ENCODE data around the gene FMNL2. TPM values are rescaled to one million over a fixed set of nuclear protein-coding genes. Genes with fewer than 3 reads are reported as not detected.

Gene FMNL2
- total RNA-seq, 1 experiment from 2014 or later = 50.8 TPM

- in situ Hi-C loops (cut with HindIII; ENCODE audit: low pct_unique_long_range_greater_than_20kb, low sequenced_read_pairs) = no loop called here
- DNase-seq (ENCODE audit: low read depth, low spot score) = no peak
These were observed 274.7 kb downstream of the FMNL2 start for GRCh38 chr2:152609699-152610098.

- in situ Hi-C loops (cut with HindIII; ENCODE audit: low pct_unique_long_range_greater_than_20kb, low sequenced_read_pairs) = no loop called here
- no peak for DNase-seq (ENCODE audit: low read depth, low spot score)
These were observed 276.7 kb downstream of the FMNL2 start for GRCh38 chr2:152611458-152612231.

GRCh38 chr2:152613235-152613634, 278.3 kb downstream of the FMNL2 start:
- no peak for DNase-seq (ENCODE audit: low read depth, low spot score)
- in situ Hi-C loops (cut with HindIII; ENCODE audit: low pct_unique_long_range_greater_than_20kb, low sequenced_read_pairs) = no loop called here

GRCh38 chr2:152615177-152615576, 280.2 kb downstream of the FMNL2 start:
- DNase-seq (ENCODE audit: low read depth, low spot score) = no peak
- in situ Hi-C loops (cut with HindIII; ENCODE audit: low pct_unique_long_range_greater_than_20kb, low sequenced_read_pairs) = no loop called here

- in situ Hi-C loops (cut with HindIII; ENCODE audit: low pct_unique_long_range_greater_than_20kb, low sequenced_read_pairs) = no loop called here
- DNase-seq (ENCODE audit: low read depth, low spot score) = no peak
These were observed 282.6 kb downstream of the FMNL2 start for GRCh38 chr2:152617456-152618192.

- DNase-seq (ENCODE audit: low read depth, low spot score) = no peak
- in situ Hi-C loops (cut with HindIII; ENCODE audit: low pct_unique_long_range_greater_than_20kb, low sequenced_read_pairs) = no loop called here
These were observed 283.2 kb downstream of the FMNL2 start for GRCh38 chr2:152618193-152618564.

GRCh38 chr2:152620208-152620607, 285.2 kb downstream of the FMNL2 start:
- in situ Hi-C loops (cut with HindIII; ENCODE audit: low pct_unique_long_range_greater_than_20kb, low sequenced_read_pairs) = no loop called here
- DNase-seq (ENCODE audit: low read depth, low spot score) = no peak

- in situ Hi-C loops (cut with HindIII; ENCODE audit: low pct_unique_long_range_greater_than_20kb, low sequenced_read_pairs) = no loop called here
- DNase-seq (ENCODE audit: low read depth, low spot score) = no peak
These were observed 286.0 kb downstream of the FMNL2 start for GRCh38 chr2:152620985-152621384.

- no peak for DNase-seq (ENCODE audit: low read depth, low spot score)
- in situ Hi-C loops (cut with HindIII; ENCODE audit: low pct_unique_long_range_greater_than_20kb, low sequenced_read_pairs) = no loop called here
These were observed 287.2 kb downstream of the FMNL2 start for GRCh38 chr2:152622219-152622618.

- no peak for DNase-seq (ENCODE audit: low read depth, low spot score)
- in situ Hi-C loops (cut with HindIII; ENCODE audit: low pct_unique_long_range_greater_than_20kb, low sequenced_read_pairs) = no loop called here
These were observed 288.2 kb downstream of the FMNL2 start for GRCh38 chr2:152623076-152623740.

- in situ Hi-C loops (cut with HindIII; ENCODE audit: low pct_unique_long_range_greater_than_20kb, low sequenced_read_pairs) = no loop called here
- no peak for DNase-seq (ENCODE audit: low read depth, low spot score)
These were observed 288.8 kb downstream of the FMNL2 start for GRCh38 chr2:152623775-152624174.

GRCh38 chr2:152624805-152625204, 289.8 kb downstream of the FMNL2 start:
- DNase-seq (ENCODE audit: low read depth, low spot score) = no peak
- in situ Hi-C loops (cut with HindIII; ENCODE audit: low pct_unique_long_range_greater_than_20kb, low sequenced_read_pairs) = no loop called here

GRCh38 chr2:152626911-152627339, 292.0 kb downstream of the FMNL2 start:
- DNase-seq (ENCODE audit: low read depth, low spot score) = no peak
- in situ Hi-C loops (cut with HindIII; ENCODE audit: low pct_unique_long_range_greater_than_20kb, low sequenced_read_pairs) = no loop called here

GRCh38 chr2:152627351-152627957, 292.5 kb downstream of the FMNL2 start:
- DNase-seq (ENCODE audit: low read depth, low spot score) = peak; percentile 55
- in situ Hi-C loops (cut with HindIII; ENCODE audit: low pct_unique_long_range_greater_than_20kb, low sequenced_read_pairs) = no loop called here

GRCh38 chr2:152629202-152629601, 294.2 kb downstream of the FMNL2 start:
- in situ Hi-C loops (cut with HindIII; ENCODE audit: low pct_unique_long_range_greater_than_20kb, low sequenced_read_pairs) = no loop called here
- DNase-seq (ENCODE audit: low read depth, low spot score) = no peak

GRCh38 chr2:152630466-152630865, 295.5 kb downstream of the FMNL2 start:
- in situ Hi-C loops (cut with HindIII; ENCODE audit: low pct_unique_long_range_greater_than_20kb, low sequenced_read_pairs) = no loop called here

GRCh38 chr2:152632736-152633135, 297.8 kb downstream of the FMNL2 start:
- DNase-seq (ENCODE audit: low read depth, low spot score) = no peak
- in situ Hi-C loops (cut with HindIII; ENCODE audit: low pct_unique_long_range_greater_than_20kb, low sequenced_read_pairs) = no loop called here

More at GRCh38 chr2:152630466-152630865, 295.5 kb downstream of the FMNL2 start:
- DNase-seq (ENCODE audit: low read depth, low spot score) = no peak

GRCh38 chr2:152635635-152636298, 300.8 kb downstream of the FMNL2 start:
- in situ Hi-C loops (cut with HindIII; ENCODE audit: low pct_unique_long_range_greater_than_20kb, low sequenced_read_pairs) = no loop called here
- peak; percentile 80 for DNase-seq (ENCODE audit: low read depth, low spot score)

Data from SK-MEL-5 (cell line).